ENCODE data around the gene RLBP1. TPM values are rescaled to one million over a fixed set of nuclear protein-coding genes. Genes with fewer than 3 reads are reported as not detected.

RLBP1 gene
- total RNA-seq, 1 experiment from 2014 or later, result not detected

- H3K36me3 Mint-ChIP-seq, result peaks cover 8% of the 10 kb centered on the region; the same call in 1 of the 2 replicates
- ChIA-PET CTCF (interaction anchor here (1.0 to 4.0 kb wide), 5 partner anchors 11 to 317 kb away, joined by 3 to 35 read pairs (median 12); no protein-coding TSS in a partner anchor), POLR2A (no interaction called here)
- H3K4me1 Mint-ChIP-seq, result peaks cover 50% of the 10 kb centered on the region
- DNase-seq (ENCODE audit: low spot score), result no peak
- no peak overlapping the region for H3K4me3 Mint-ChIP-seq
- H3K27me3 Mint-ChIP-seq (ENCODE audit: low read depth), result no peaks in the 10 kb centered on the region
- H3K9me3 Mint-ChIP-seq, result no peaks in the 10 kb centered on the region
- H3K27ac Mint-ChIP-seq, result no peak overlapping the region
- ATAC-seq, result no peak
- TF ChIP-seq SOX15 (CRISPR knock-in tag; IDR thresholded peaks at IDR 0.05), result no peak
- TF ChIP-seq GRHL2 (CRISPR knock-in tag; IDR thresholded peaks at IDR 0.05; ENCODE audit: insufficient replicate concordance, severe bottlenecking), result no peak
- TF ChIP-seq ZNF671 (CRISPR knock-in tag; IDR thresholded peaks at IDR 0.05), result no peak
- no peak for TF ChIP-seq MYBL2 (CRISPR knock-in tag; IDR thresholded peaks at IDR 0.05)
- TF ChIP-seq IRF1 (CRISPR knock-in tag; IDR thresholded peaks at IDR 0.05), result no peak
- TF ChIP-seq NFATC4 (CRISPR knock-in tag; IDR thresholded peaks at IDR 0.05), result no peak
- no peak for TF ChIP-seq ZMAT4 (CRISPR knock-in tag; IDR thresholded peaks at IDR 0.05)
- TF ChIP-seq FOXP4 (CRISPR knock-in tag; IDR thresholded peaks at IDR 0.05), result no peak
- TF ChIP-seq ZBTB21 (CRISPR knock-in tag; IDR thresholded peaks at IDR 0.05; ENCODE audit: borderline replicate concordance), result no peak
Observed at GRCh38 chr15:89196241-89196640, 25.1 kb downstream of the RLBP1 start.

- Mint-ChIP-seq H3K4me1 (peaks cover 49% of the 10 kb centered on the region), H3K27me3 (ENCODE audit: low read depth) (no peaks in the 10 kb centered on the region), H3K9me3 (no peaks in the 10 kb centered on the region), H3K27ac (peak overlapping the region; percentile 61; the same call in 1 of the 2 replicates), H3K36me3 (peaks cover 10% of the 10 kb centered on the region; the same call in 1 of the 2 replicates), H3K4me3 (no peak overlapping the region)
- ChIA-PET CTCF (interaction anchor here (1.0 to 4.0 kb wide), 5 partner anchors 11 to 317 kb away, joined by 3 to 35 read pairs (median 12); no protein-coding TSS in a partner anchor), POLR2A (no interaction called here)
- ATAC-seq, result no peak
- no peak for DNase-seq (ENCODE audit: low spot score)
- no peak for TF ChIP-seq CREB1 (CRISPR knock-in tag; IDR thresholded peaks at IDR 0.05)
- TF ChIP-seq NR1H2 (CRISPR knock-in tag; IDR thresholded peaks at IDR 0.05), result no peak
- no peak for TF ChIP-seq GABPB1 (CRISPR knock-in tag; IDR thresholded peaks at IDR 0.05)
- TF ChIP-seq ZNF263 (CRISPR knock-in tag; IDR thresholded peaks at IDR 0.05; ENCODE audit: low read depth), result no peak
- no peak for TF ChIP-seq ATF2 (CRISPR knock-in tag; IDR thresholded peaks at IDR 0.05; ENCODE audit: borderline replicate concordance, low read depth)
- no peak for TF ChIP-seq ZNF396 (CRISPR knock-in tag; IDR thresholded peaks at IDR 0.05; ENCODE audit: borderline replicate concordance)
- TF ChIP-seq ERG (CRISPR knock-in tag; IDR thresholded peaks at IDR 0.05), result no peak
- TF ChIP-seq PRRX2 (CRISPR knock-in tag; IDR thresholded peaks at IDR 0.05), result no peak
- TF ChIP-seq USF2 (CRISPR knock-in tag; IDR thresholded peaks at IDR 0.05), result no peak
- no peak for TF ChIP-seq ZNF671 (CRISPR knock-in tag; IDR thresholded peaks at IDR 0.05)
Observed at GRCh38 chr15:89195836-89196235, 25.5 kb downstream of the RLBP1 start.
